Endodermal cell (in vitro differentiated cells): ENCODE results near the gene RUFY4. TPM values are rescaled to one million over a fixed set of nuclear protein-coding genes. Genes with fewer than 3 reads are reported as not detected.

Experiments
- DNase-seq: peaks from one replicate; pipeline ENCODE4 v3.0.0-alpha.2; 2017
- H3K27ac ChIP-seq: 2 replicates; pipeline ENCODE4 v1.5.1; 2013; ENCODE audit warnings: mild to moderate bottlenecking, low read depth, low read length, moderate library complexity
- H3K27me3 ChIP-seq: 2 replicates; pipeline ENCODE4 v1.6.1; 2013; ENCODE audit warnings: mild to moderate bottlenecking, low read length, moderate library complexity; ENCODE audit not compliant: insufficient read depth, control insufficient read depth, poor library complexity, severe bottlenecking
- H3K36me3 ChIP-seq: 2 replicates; pipeline ENCODE4 v1.7.0; 2013; ENCODE audit warnings: mild to moderate bottlenecking, low read length, moderate library complexity; ENCODE audit not compliant: control insufficient read depth, insufficient read depth
- H3K4me1 ChIP-seq: one replicate; pipeline ENCODE4 v1.7.0; 2013; ENCODE audit warnings: low read length; ENCODE audit not compliant: control insufficient read depth, insufficient read depth
- H3K4me3 ChIP-seq: 2 replicates; pipeline ENCODE4 v1.5.1; 2013; ENCODE audit warnings: mild to moderate bottlenecking, low read length, moderate library complexity
- H3K9ac ChIP-seq: 2 replicates; pipeline ENCODE4 v1.6.1; 2013; ENCODE audit warnings: mild to moderate bottlenecking, low read length, moderate library complexity; ENCODE audit not compliant: poor library complexity, severe bottlenecking; ENCODE audit errors: extremely low read depth
- H3K9me3 ChIP-seq: 2 replicates; pipeline ENCODE4 v1.6.1; 2013; ENCODE audit warnings: mild to moderate bottlenecking, low read length, moderate library complexity; ENCODE audit not compliant: control insufficient read depth
- H3K27ac Mint-ChIP-seq: 2 replicates; pipeline ENCODE4 v1.8.0; 2020; ENCODE audit warnings: mixed read lengths
- H3K27me3 Mint-ChIP-seq: 2 replicates; pipeline ENCODE4 v1.8.0; 2021; ENCODE audit warnings: mild to moderate bottlenecking, mixed read lengths; ENCODE audit not compliant: insufficient read depth
- H3K36me3 Mint-ChIP-seq: 2 replicates; pipeline ENCODE4 v1.8.0; 2020; ENCODE audit warnings: low read depth, mixed read lengths
- H3K4me1 Mint-ChIP-seq: 2 replicates; pipeline ENCODE4 v1.8.0; 2020; ENCODE audit warnings: mixed read lengths
- H3K4me3 Mint-ChIP-seq: 2 replicates; pipeline ENCODE4 v1.8.0; 2020; ENCODE audit warnings: mild to moderate bottlenecking, moderate library complexity, mixed read lengths
- H3K9me3 Mint-ChIP-seq: 2 replicates; pipeline ENCODE4 v1.8.0; 2020; ENCODE audit warnings: mild to moderate bottlenecking, mixed read lengths
- CTCF ChIP-seq: fragments of 200-600 bp; sonication (generic); conservative IDR thresholded peaks from 2 replicates; pipeline ENCODE4 v1.5.0; 2021; ENCODE audit warnings: antibody characterized with exemption, mild to moderate bottlenecking
- WGBS, 2 experiments: methylation state at CpG; one replicate each; pipeline versions ENCODE4 v1.1.5 to v1.1.7; 2013; ENCODE audit warnings: missing lambda C conversion rate in 2 of 2, mixed read lengths in 1 of 2; ENCODE audit not compliant: insufficient coverage in 1 of 2, insufficient read length in 1 of 2; 5-methylcytosine and 5-hydroxymethylcytosine counted together
- total RNA-seq, 2 donors: library from RNA; stranded (reverse); fragmentation: NEBNext Ultra II Directional in 1 of 2; extraction: Animal tissue kit (Norgen Biotek cat#: 25700) in 1 of 2; gene quantifications; 2 replicates in 1 of 2; 3 replicates in 1 of 2; pipeline ENCODE4 v1.2.1, GENCODE V29; 2021

The RUFY4 gene
- total RNA-seq, 2 donors from 2014 or later, result 0.35 TPM; not detected in 1

- H3K9me3 ChIP-seq, result no peaks in the 10 kb centered on the region
- peaks cover 15% of the 10 kb centered on the region for H3K4me1 Mint-ChIP-seq
- no peak overlapping the region for H3K4me3 Mint-ChIP-seq
- DNase-seq, result no peak
- H3K36me3 ChIP-seq, result no peaks in the 10 kb centered on the region
- H3K27me3 Mint-ChIP-seq, result peaks cover 26% of the 10 kb centered on the region
- H3K27ac ChIP-seq, result no peak overlapping the region
- H3K4me1 ChIP-seq, result no peaks in the 10 kb centered on the region
- H3K9ac ChIP-seq, result no peak overlapping the region
- no peak for TF ChIP-seq CTCF
- no peak overlapping the region for H3K27ac Mint-ChIP-seq
- H3K4me3 ChIP-seq, result no peak overlapping the region
- H3K9me3 Mint-ChIP-seq, result no peaks in the 10 kb centered on the region
- H3K27me3 ChIP-seq, result peaks cover 27% of the 10 kb centered on the region
- 85 to 96% methylated on average over 6 to 12 of the region's 12 CpGs for WGBS, 2 experiments
- H3K36me3 Mint-ChIP-seq, result no peaks in the 10 kb centered on the region
Observed at GRCh38 chr2:218066926-218067515, 2.0 kb upstream of the RUFY4 start.

- TF ChIP-seq CTCF, result no peak
- 75 to 80% methylated on average over 1 to 4 of the region's 4 CpGs for whole genome bisulfite sequencing, 2 experiments
Observed at GRCh38 chr2:218067523-218067922, 1.5 kb upstream of the RUFY4 start.

GRCh38 chr2:218069606-218070300 lies 700 bp downstream of the RUFY4 start:
- Mint-ChIP-seq H3K27ac (no peak overlapping the region), H3K4me3 (no peak overlapping the region), H3K36me3 (no peaks in the 10 kb centered on the region), H3K9me3 (no peaks in the 10 kb centered on the region), H3K27me3 (peaks cover 30% of the 10 kb centered on the region), H3K4me1 (peaks cover 15% of the 10 kb centered on the region)
- H3K4me3 ChIP-seq, result no peak overlapping the region
- no peaks in the 10 kb centered on the region for H3K4me1 ChIP-seq
- no peaks in the 10 kb centered on the region for H3K9me3 ChIP-seq
- H3K36me3 ChIP-seq, result no peaks in the 10 kb centered on the region
- no peak overlapping the region for H3K27ac ChIP-seq
- peaks cover 27% of the 10 kb centered on the region for H3K27me3 ChIP-seq
- no peak overlapping the region for H3K9ac ChIP-seq
- TF ChIP-seq CTCF, result no peak
- 73 to 75% methylated on average over 3 to 9 of the region's 9 CpGs for WGBS, 2 experiments
- DNase-seq, result no peak

More at GRCh38 chr2:218067523-218067922, 1.5 kb upstream of the RUFY4 start:
- Histone ChIP-seq H3K9me3 (no peaks in the 10 kb centered on the region), H3K36me3 (no peaks in the 10 kb centered on the region), H3K4me1 (no peaks in the 10 kb centered on the region), H3K9ac (no peak overlapping the region), H3K27ac (no peak overlapping the region), H3K27me3 (peaks cover 27% of the 10 kb centered on the region), H3K4me3 (no peak overlapping the region)
- peaks cover 15% of the 10 kb centered on the region for H3K4me1 Mint-ChIP-seq
- H3K27me3 Mint-ChIP-seq, result peaks cover 27% of the 10 kb centered on the region
- no peak overlapping the region for H3K4me3 Mint-ChIP-seq
- H3K9me3 Mint-ChIP-seq, result no peaks in the 10 kb centered on the region
- H3K27ac Mint-ChIP-seq, result no peak overlapping the region
- DNase-seq, result no peak
- no peaks in the 10 kb centered on the region for H3K36me3 Mint-ChIP-seq
